Renal cortex interstitium (tissue), 11 donors: ENCODE measurements around the gene FBXO47. TPM values are rescaled to one million over a fixed set of nuclear protein-coding genes. Genes with fewer than 3 reads are reported as not detected.

Experiments
- DNase-seq, 11 donors: peaks; one replicate each; pipeline ENCODE4 v3.0.0-alpha.2; 2013; ENCODE audit warnings: low read depth in 9 of 11, low spot score in 4 of 11; ENCODE audit errors: extremely low read depth in 1 of 11
- polyA plus RNA-seq, 3 donors: library from polyadenylated mRNA; unstranded; fragments of 120-200 nt; gene quantifications; one replicate each; pipeline ENCODE4 v1.2.1, GENCODE V29; 2013; ENCODE audit not compliant: insufficient read length in 3 of 3

FBXO47 gene
- polyA plus RNA-seq, 3 donors = 0.07 TPM; not detected in 2

- DNase-seq = no peak
These were observed 74.6 kb downstream of the FBXO47 start for GRCh38 chr17:38892620-38893019.

- DNase-seq = no peak
These were observed 75.1 kb downstream of the FBXO47 start for GRCh38 chr17:38892083-38892482.

GRCh38 chr17:38891441-38891840 is 75.8 kb downstream of the FBXO47 start:
- no peak for DNase-seq

- no peak for DNase-seq
These were observed 76.8 kb downstream of the FBXO47 start for GRCh38 chr17:38890410-38890746.

- no peak for DNase-seq
These were observed 77.3 kb downstream of the FBXO47 start for GRCh38 chr17:38889745-38890409.

GRCh38 chr17:38888842-38889241 is 78.4 kb downstream of the FBXO47 start:
- no peak for DNase-seq

GRCh38 chr17:38886643-38887010 is 80.6 kb downstream of the FBXO47 start:
- DNase-seq = no peak

Other genes with a start within 250 kb of the FBXO47 start
- 10 to 100 TPM; 11.5 to 12.5 (median 11.9) TPM for gene CISD3, start 237.1 kb downstream of the FBXO47 start, polyA plus RNA-seq
- 10 to 100 TPM; 59.7 to 93.8 (median 84.0) TPM for gene PCGF2, start 219.1 kb downstream of the FBXO47 start, polyA plus RNA-seq
- 100 to 1,000 TPM; 105 to 120 (median 109) TPM for gene PSMB3, start 214.7 kb downstream of the FBXO47 start, polyA plus RNA-seq
- 10 to 100 TPM; 73.9 to 87.2 (median 80.9) TPM for gene PIP4K2B, start 167.8 kb downstream of the FBXO47 start, polyA plus RNA-seq
- 10 to 100 TPM; 22.1 to 30.2 (median 26.8) TPM for gene CWC25, start 142.1 kb downstream of the FBXO47 start, polyA plus RNA-seq
- 1,000 to 10,000 TPM; 2,289 to 2,767 (median 2,734) TPM for gene RPL23, start 113.7 kb downstream of the FBXO47 start, polyA plus RNA-seq
- 100 to 1,000 TPM; 132 to 165 (median 143) TPM for gene LASP1, start 97.3 kb downstream of the FBXO47 start, polyA plus RNA-seq
- gene PLXDC1, start 184.2 kb upstream of the FBXO47 start, polyA plus RNA-seq = 1 to 10 TPM; 4.9 to 9.2 (median 7.2) TPM
- under 1 TPM; 0.17 to 0.50 (median 0.44) TPM for gene ARL5C, start 198.8 kb upstream of the FBXO47 start, polyA plus RNA-seq
- 10 to 100 TPM in 1 of 3 donors, 1 to 10 TPM in 2; 8.8 to 13.3 (median 9.6) TPM for gene CACNB1, start 230.3 kb upstream of the FBXO47 start, polyA plus RNA-seq
- 1,000 to 10,000 TPM; 1,879 to 2,308 (median 2,025) TPM for gene RPL19, start 232.9 kb upstream of the FBXO47 start, polyA plus RNA-seq